ENCODE measurements around the gene RGL3. TPM values are rescaled to one million over a fixed set of nuclear protein-coding genes. Genes with fewer than 3 reads are reported as not detected.
"Not testable (repeated sequence)": the region's sequence is repeated elsewhere in the genome, so short reads cannot be mapped to it uniquely, and the experiment has no call there.

The RGL3 gene
- polyA plus RNA-seq, 6 donors from 2014 or later = 0.40 to 0.44 TPM; not detected in 4

DNA sequence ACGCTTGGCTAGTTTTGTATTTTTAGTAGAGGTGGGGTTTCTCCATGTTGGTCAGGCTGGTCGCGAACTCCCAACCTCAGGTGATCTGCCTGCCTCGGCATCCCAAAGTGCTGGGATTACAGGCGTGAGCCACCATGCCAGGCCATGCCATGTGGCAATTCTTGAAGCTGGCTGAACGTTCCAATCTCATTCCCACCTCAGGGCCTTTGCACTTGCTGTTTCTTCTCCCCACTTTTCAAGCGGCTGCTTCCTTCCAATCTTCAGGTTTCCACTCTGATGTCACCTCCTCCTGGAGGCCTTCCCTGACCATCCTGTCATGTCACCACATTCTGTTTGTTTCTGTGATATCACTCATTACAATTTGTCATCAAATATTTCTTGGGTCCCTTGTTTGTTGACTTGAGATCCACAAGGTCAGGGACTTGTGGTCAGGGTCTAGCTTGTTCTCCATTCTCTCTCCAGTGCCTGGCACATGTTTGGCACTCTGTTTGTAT lies 39.2 kb downstream of the RGL3 start:
- Mint-ChIP-seq H3K4me1 (peaks cover 37 to 49% (median 48%) of the 10 kb centered on the region in 3 donors), H3K9me3 (peaks cover 0 to 1% (median 0%) of the 10 kb centered on the region in 7 donors), H3K27ac (peak overlapping the region; percentile 92 to 99 (median 98)), H3K4me3 (peak overlapping the region; percentile 44 to 99 (median 94)), H3K36me3 (no peaks in the 10 kb centered on the region), H3K27me3 (no peaks in the 10 kb centered on the region)
- no peak for DNase-seq
- ATAC-seq (ENCODE audit: low read depth in 2 of 2) = no peak

- DNase-seq; H3K9me3 Mint-ChIP-seq; H3K27me3 Mint-ChIP-seq; ATAC-seq (ENCODE audit: low read depth in 2 of 2); H3K36me3 Mint-ChIP-seq; H3K27ac Mint-ChIP-seq: not testable (repeated sequence)
- H3K4me3 Mint-ChIP-seq = peak overlapping the region in 2 of 8 donors; percentile 44 to 94
- peaks cover 32 to 44% (median 43%) of the 10 kb centered on the region in 3 donors for H3K4me1 Mint-ChIP-seq
Measured at GRCh38 chr19:11379269-11379845, 39.8 kb downstream of the RGL3 start.

- Mint-ChIP-seq H3K4me3 (peak overlapping the region in 2 of 8 donors; percentile 19 to 60), H3K27me3 (no peaks in the 10 kb centered on the region), H3K27ac (no peak overlapping the region), H3K36me3 (no peaks in the 10 kb centered on the region), H3K4me1 (peaks cover 32 to 44% (median 41%) of the 10 kb centered on the region in 3 donors), H3K9me3 (peaks cover 0 to 1% (median 0%) of the 10 kb centered on the region in 7 donors)
- ATAC-seq (ENCODE audit: low read depth in 2 of 2) (no peak), DNase-seq (no peak)
Measured at GRCh38 chr19:11378319-11379189, 40.6 kb downstream of the RGL3 start.

- Mint-ChIP-seq H3K27ac (peak overlapping the region in 3 of 6 donors; percentile 34 to 60 (median 59)), H3K9me3 (peaks cover 0 to 1% (median 0%) of the 10 kb centered on the region in 7 donors), H3K36me3 (no peaks in the 10 kb centered on the region), H3K27me3 (no peaks in the 10 kb centered on the region), H3K4me1 (peaks cover 34 to 39% (median 37%) of the 10 kb centered on the region in 3 donors), H3K4me3 (no peak overlapping the region)
- no peak for DNase-seq
- ATAC-seq (ENCODE audit: low read depth in 2 of 2) = no peak
Measured at GRCh38 chr19:11377756-11378155, 41.4 kb downstream of the RGL3 start.

GRCh38 chr19:11377237-11377636 lies 41.9 kb downstream of the RGL3 start:
- Mint-ChIP-seq H3K27me3 (no peaks in the 10 kb centered on the region), H3K36me3 (no peaks in the 10 kb centered on the region), H3K4me3 (peak overlapping the region in 5 of 8 donors; percentile 6 to 75 (median 66)), H3K27ac (peak overlapping the region in 2 of 6 donors; percentile 35 to 65), H3K9me3 (no peaks in the 10 kb centered on the region), H3K4me1 (peaks cover 32 to 35% (median 32%) of the 10 kb centered on the region in 3 donors)
- DNase-seq = no peak
- ATAC-seq (ENCODE audit: low read depth in 2 of 2) = no peak

DNA sequence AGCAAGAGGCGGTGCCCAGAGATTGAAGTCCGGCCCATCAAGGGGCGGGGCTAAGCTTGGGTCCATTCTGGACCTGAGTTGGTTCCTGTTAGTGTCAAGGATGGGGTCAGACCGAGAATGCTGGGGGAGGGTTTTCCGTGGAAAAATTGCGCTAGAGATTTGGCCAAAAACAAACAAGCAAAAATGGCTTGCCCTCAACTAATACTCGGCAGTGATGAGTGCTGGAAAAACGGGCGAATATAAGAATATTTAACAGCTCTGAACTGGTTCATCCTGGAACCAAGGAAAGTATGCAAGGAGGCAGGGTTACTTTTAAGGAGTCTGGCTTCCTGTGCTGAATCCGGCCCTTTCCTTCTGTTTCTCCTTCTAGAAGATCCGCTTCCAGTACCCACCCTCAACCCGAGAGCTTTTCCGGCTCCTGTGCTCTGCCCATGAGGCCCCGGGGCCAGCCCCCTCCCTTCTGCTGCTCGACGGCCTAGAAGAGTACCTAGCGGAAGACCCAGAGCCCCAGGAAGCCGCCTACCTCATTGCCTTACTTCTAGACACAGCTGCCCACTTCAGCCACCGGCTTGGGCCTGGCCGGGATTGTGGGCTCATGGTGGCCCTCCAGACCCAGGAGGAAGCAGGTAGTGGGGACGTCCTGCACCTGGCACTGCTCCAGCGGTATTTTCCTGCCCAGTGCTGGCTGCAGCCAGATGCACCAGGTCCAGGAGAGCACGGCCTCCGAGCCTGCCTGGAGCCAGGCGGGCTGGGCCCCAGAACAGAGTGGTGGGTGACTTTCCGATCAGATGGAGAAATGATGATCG lies 43.8 kb downstream of the RGL3 start:
- Mint-ChIP-seq H3K27ac (no peak overlapping the region), H3K4me1 (peaks cover 16 to 24% (median 20%) of the 10 kb centered on the region in 3 donors), H3K9me3 (no peaks in the 10 kb centered on the region), H3K36me3 (no peaks in the 10 kb centered on the region), H3K4me3 (no peak overlapping the region), H3K27me3 (no peaks in the 10 kb centered on the region)
- peak; percentile 65 for DNase-seq
- peak; percentile 35 to 40 for ATAC-seq (ENCODE audit: low read depth in 2 of 2)

- Mint-ChIP-seq H3K9me3 (no peaks in the 10 kb centered on the region), H3K27ac (peak within 1 kb of the TSS in 2 of 6 donors; percentile 5 to 38), H3K4me1 (peaks cover 11 to 19% (median 14%) of the 10 kb centered on the region in 3 donors), H3K4me3 (peak within 1 kb of the TSS in 1 of 8 donors; percentile 2), H3K27me3 (no peaks in the 10 kb centered on the region), H3K36me3 (peaks cover 0 to under 1% of the 10 kb centered on the region in 2 donors)
- ATAC-seq (ENCODE audit: low read depth in 2 of 2) (peak; percentile 85 to 87), DNase-seq (peak; percentile 98)
Measured at GRCh38 chr19:11374433-11375142, 44.5 kb downstream of the RGL3 start, which contains the start of gene SWSAP1. TSS of gene SWSAP1 (plus strand) at chr19:11374666. CDS start at chr19:11374681, 15 bp downstream.

GRCh38 chr19:11373885-11374432 lies 45.2 kb downstream of the RGL3 start:
- Mint-ChIP-seq H3K36me3 (peaks cover 5 to 7% of the 10 kb centered on the region in 2 donors), H3K9me3 (no peaks in the 10 kb centered on the region), H3K4me1 (peaks cover 13 to 19% (median 14%) of the 10 kb centered on the region in 3 donors), H3K27ac (peak overlapping the region in 1 of 6 donors; percentile 38), H3K4me3 (peak overlapping the region in 1 of 8 donors; percentile 2), H3K27me3 (no peaks in the 10 kb centered on the region)
- DNase-seq (no peak), ATAC-seq (ENCODE audit: low read depth in 2 of 2) (no peak)

DNA sequence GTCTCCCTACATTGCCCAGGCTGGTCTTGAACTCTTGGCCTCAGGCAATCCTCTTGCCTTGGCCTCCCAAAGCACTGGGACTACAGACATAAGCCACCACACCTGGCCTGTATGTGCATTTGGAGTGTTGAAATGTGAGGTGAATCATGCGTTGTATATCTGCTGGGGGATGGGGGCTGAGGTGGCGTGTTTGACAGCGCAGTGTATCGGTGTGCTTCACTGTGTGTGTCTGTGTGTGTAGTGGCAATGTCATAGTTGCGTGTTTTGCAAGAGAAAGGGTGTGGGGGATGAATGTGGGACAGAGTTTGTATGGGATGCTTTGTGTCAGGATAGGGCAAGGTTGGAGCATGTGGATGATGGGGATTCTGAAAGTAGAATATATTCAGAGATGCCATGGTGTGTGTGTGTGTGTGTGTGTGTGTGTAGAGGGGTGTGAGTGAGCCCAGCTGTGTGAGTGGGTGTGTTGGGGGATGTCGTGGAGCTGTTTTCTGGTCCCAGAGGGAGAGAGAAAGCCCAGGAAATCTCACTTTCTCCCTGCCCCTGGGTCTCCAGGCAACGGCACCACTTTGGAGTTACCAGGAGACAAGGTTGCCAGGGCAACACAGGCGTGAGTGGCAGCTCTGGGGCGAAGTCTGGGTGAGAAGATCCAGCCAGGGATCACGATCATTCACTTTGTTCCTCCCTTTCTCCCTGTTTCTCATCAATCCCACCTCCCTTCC lies 45.8 kb downstream of the RGL3 start:
- Mint-ChIP-seq H3K4me1 (peaks cover 13 to 19% (median 14%) of the 10 kb centered on the region in 3 donors), H3K9me3 (no peaks in the 10 kb centered on the region), H3K27ac (peak overlapping the region in 3 of 6 donors; percentile 5 to 67 (median 65)), H3K4me3 (peak overlapping the region in 4 of 8 donors; percentile 0 to 79 (median 36)), H3K36me3 (peaks cover 7 to 9% of the 10 kb centered on the region in 2 donors), H3K27me3 (no peaks in the 10 kb centered on the region)
- ATAC-seq (ENCODE audit: low read depth in 2 of 2) (no peak), DNase-seq (no peak)

DNA sequence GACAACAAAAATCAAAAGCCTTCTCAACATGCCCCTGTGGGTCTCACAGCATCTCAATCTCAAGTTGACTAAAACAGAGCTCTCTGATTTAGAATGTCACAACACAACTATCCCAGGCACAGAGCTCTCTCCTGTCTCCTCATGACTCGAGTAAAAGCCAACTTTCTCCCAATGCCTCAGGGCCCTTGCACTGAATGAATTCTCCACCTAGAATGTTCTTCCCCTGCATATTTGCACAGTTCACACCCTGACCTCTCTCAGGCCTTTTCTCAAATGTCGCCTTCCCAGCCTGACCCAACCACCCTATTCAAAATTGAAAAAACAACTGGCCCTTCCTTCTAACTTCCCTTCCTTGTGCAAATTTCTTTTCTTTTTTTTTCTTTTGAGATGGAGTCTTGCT lies 48.4 kb downstream of the RGL3 start:
- no peak for ATAC-seq (ENCODE audit: low read depth in 2 of 2)
- no peak for DNase-seq
- Mint-ChIP-seq H3K27me3 (no peaks in the 10 kb centered on the region), H3K4me1 (peaks cover 2 to 10% (median 3%) of the 10 kb centered on the region in 3 donors), H3K36me3 (peaks cover 7 to 9% of the 10 kb centered on the region in 2 donors), H3K27ac (peak overlapping the region in 1 of 6 donors; percentile 5), H3K9me3 (no peaks in the 10 kb centered on the region), H3K4me3 (no peak overlapping the region)

- DNase-seq = no peak
- no peak overlapping the region for H3K27ac Mint-ChIP-seq
- no peaks in the 10 kb centered on the region for H3K9me3 Mint-ChIP-seq
- no peaks in the 10 kb centered on the region for H3K27me3 Mint-ChIP-seq
- peaks cover 0 to 3% (median 2%) of the 10 kb centered on the region in 3 donors for H3K4me1 Mint-ChIP-seq
- ATAC-seq (ENCODE audit: low read depth in 2 of 2) = no peak
- H3K36me3 Mint-ChIP-seq = peaks cover 7 to 9% of the 10 kb centered on the region in 2 donors
- H3K4me3 Mint-ChIP-seq = no peak overlapping the region
Measured at GRCh38 chr19:11367528-11367927, 51.6 kb downstream of the RGL3 start.
